PC-3 (cell line): ENCODE data around the gene CKAP4. TPM values are rescaled to one million over a fixed set of nuclear protein-coding genes. Genes with fewer than 3 reads are reported as not detected.

Source experiments
- ATAC-seq: fragments of 200-7000 bp; cut with Tn5 transposase; 2 replicates; pipeline ENCODE4 v1.9.1; 2020; ENCODE audit warnings: mild to moderate bottlenecking, moderate library complexity
- BruUV-seq: library from RNA; stranded (reverse); fragments of 400-500 nt; replicated peaks from 2 replicates; lab custom pipeline; 2021; lab: Mats Ljungman, UMichigan
- CTCF ChIA-PET: fragments of 300-600 bp; sonication (Branson Sonifier 250); formaldehyde crosslinking; loops from one replicate; lab custom pipeline; 2022; ENCODE audit warnings: antibody characterized with exemption; lab: Charles Lee
- POLR2A ChIA-PET: fragments of 300-600 bp; sonication (Branson Sonifier 250); formaldehyde crosslinking; loops from one replicate; lab custom pipeline; 2022; ENCODE audit warnings: antibody characterized with exemption; ENCODE audit not compliant: unreplicated experiment; lab: Charles Lee
- DNase-seq: peaks from one replicate; pipeline ENCODE4 v3.0.0-alpha.2; 2015
- H2AFZ ChIP-seq: fragments of 300-600 bp; sonication (generic); 2 replicates; pipeline ENCODE4 v1.6.0; 2016; ENCODE audit warnings: antibody characterized with exemption, low read length
- H3F3A ChIP-seq: fragments of 300-600 bp; sonication (generic); one replicate; pipeline ENCODE4 v1.6.0; 2017; ENCODE audit warnings: antibody characterized with exemption, low read length, control low read depth, mild to moderate bottlenecking; ENCODE audit not compliant: unreplicated experiment
- H3K27ac ChIP-seq: fragments of 300-600 bp; sonication (generic); 2 replicates; pipeline ENCODE4 v1.5.1; 2016; ENCODE audit warnings: mild to moderate bottlenecking, low read length
- H3K27me3 ChIP-seq: fragments of 300-600 bp; sonication (generic); 2 replicates; pipeline ENCODE4 v1.6.1; 2016; ENCODE audit warnings: low read length, mixed read lengths
- H3K36me3 ChIP-seq: fragments of 300-600 bp; sonication (generic); 2 replicates; pipeline ENCODE4 v1.6.1; 2016; ENCODE audit warnings: low read depth, mixed run types, low read length, mixed read lengths
- H3K4me1 ChIP-seq: fragments of 300-600 bp; sonication (generic); 2 replicates; pipeline ENCODE4 v1.5.1; 2016; ENCODE audit warnings: low read length; ENCODE audit not compliant: insufficient read depth
- H3K4me2 ChIP-seq: fragments of 300-600 bp; sonication (generic); 2 replicates; pipeline ENCODE4 v1.6.0; 2016; ENCODE audit warnings: low read length
- H3K4me3 ChIP-seq: fragments of 300-600 bp; sonication (generic); 2 replicates; pipeline ENCODE4 v1.5.1; 2016; ENCODE audit warnings: mild to moderate bottlenecking, low read length, mixed read lengths
- H3K79me2 ChIP-seq: fragments of 300-600 bp; sonication (generic); 2 replicates; pipeline ENCODE4 v1.6.1; 2017; ENCODE audit warnings: low read length, mixed read lengths
- H3K9ac ChIP-seq: fragments of 300-600 bp; sonication (generic); 2 replicates; pipeline ENCODE4 v1.6.0; 2016; ENCODE audit warnings: mild to moderate bottlenecking, low read length
- H3K9me2 ChIP-seq: fragments of 300-600 bp; sonication (generic); replicated peaks from 2 replicates; pipeline ENCODE4 v1.6.1; 2016; ENCODE audit warnings: mixed run types, low read length, mixed read lengths
- H3K9me3 ChIP-seq: fragments of 300-600 bp; sonication (generic); 2 replicates; pipeline ENCODE4 v1.6.1; 2016; ENCODE audit warnings: low read length, mixed read lengths
- H4K20me1 ChIP-seq: fragments of 300-600 bp; sonication (generic); 2 replicates; pipeline ENCODE4 v1.6.1; 2016; ENCODE audit warnings: low read length, mixed read lengths
- EZH2 ChIP-seq: fragments of 300-600 bp; sonication (generic); IDR thresholded peaks from one replicate; pipeline ENCODE4 v1.6.1; 2017; ENCODE audit warnings: antibody characterized with exemption, mild to moderate bottlenecking, low read length; ENCODE audit not compliant: unreplicated experiment
- EZH2phosphoT487 ChIP-seq: fragments of 300-600 bp; sonication (generic); IDR thresholded peaks from 2 replicates; pipeline ENCODE4 v1.6.1; 2018; ENCODE audit warnings: mild to moderate bottlenecking, antibody characterized with exemption, low read length, borderline replicate concordance
- intact Hi-C: fragments of 100-400 bp; cut with micrococcal nuclease; formaldehyde crosslinking; loops from 2 replicates; pipeline ENCODE4 v1.9.0; 2023
- total RNA-seq: library from RNA; depleted of rRNA; stranded (reverse); fragments of >200 nt; gene quantifications from 2 replicates; pipeline ENCODE4 v1.2.3, GENCODE V29; 2014
- TF ChIP-seq, protein P1 (sequence below): fragments of 300-600 bp; sonication (generic); conservative IDR thresholded peaks from 2 replicates; pipeline ENCODE4 v1.5.1; 2017; ENCODE audit warnings: antibody characterized with exemption, low read depth, mild to moderate bottlenecking, low read length

Gene CKAP4
- total RNA-seq, 1 experiment from 2014 or later: 76.3 TPM

DNA sequence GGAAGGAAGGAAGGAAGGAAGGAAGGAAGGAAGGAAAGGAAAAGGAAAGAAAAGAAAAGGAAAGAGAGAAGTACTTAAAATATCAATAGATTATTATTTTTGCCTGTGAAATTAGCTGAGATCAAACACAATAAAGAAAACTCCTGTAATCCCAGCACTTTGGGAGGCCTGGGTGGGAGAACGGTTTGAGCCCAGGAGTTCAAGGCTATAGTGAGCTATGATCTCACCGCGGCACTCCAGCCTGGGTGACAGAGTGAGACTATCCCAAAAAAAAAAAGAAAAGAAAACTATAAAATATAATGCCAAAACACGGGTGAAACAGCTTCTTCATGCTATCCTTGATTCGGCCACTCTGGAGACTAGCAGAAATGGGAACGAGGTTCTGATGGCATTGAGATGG, 26.2 kb upstream of the CKAP4 start:
- H3K27ac ChIP-seq: no peak overlapping the region
- TF ChIP-seq, protein P1, sequence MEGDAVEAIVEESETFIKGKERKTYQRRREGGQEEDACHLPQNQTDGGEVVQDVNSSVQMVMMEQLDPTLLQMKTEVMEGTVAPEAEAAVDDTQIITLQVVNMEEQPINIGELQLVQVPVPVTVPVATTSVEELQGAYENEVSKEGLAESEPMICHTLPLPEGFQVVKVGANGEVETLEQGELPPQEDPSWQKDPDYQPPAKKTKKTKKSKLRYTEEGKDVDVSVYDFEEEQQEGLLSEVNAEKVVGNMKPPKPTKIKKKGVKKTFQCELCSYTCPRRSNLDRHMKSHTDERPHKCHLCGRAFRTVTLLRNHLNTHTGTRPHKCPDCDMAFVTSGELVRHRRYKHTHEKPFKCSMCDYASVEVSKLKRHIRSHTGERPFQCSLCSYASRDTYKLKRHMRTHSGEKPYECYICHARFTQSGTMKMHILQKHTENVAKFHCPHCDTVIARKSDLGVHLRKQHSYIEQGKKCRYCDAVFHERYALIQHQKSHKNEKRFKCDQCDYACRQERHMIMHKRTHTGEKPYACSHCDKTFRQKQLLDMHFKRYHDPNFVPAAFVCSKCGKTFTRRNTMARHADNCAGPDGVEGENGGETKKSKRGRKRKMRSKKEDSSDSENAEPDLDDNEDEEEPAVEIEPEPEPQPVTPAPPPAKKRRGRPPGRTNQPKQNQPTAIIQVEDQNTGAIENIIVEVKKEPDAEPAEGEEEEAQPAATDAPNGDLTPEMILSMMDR: no peak
- TF ChIP-seq EZH2 (no peak), EZH2phosphoT487 (no peak)

DNA sequence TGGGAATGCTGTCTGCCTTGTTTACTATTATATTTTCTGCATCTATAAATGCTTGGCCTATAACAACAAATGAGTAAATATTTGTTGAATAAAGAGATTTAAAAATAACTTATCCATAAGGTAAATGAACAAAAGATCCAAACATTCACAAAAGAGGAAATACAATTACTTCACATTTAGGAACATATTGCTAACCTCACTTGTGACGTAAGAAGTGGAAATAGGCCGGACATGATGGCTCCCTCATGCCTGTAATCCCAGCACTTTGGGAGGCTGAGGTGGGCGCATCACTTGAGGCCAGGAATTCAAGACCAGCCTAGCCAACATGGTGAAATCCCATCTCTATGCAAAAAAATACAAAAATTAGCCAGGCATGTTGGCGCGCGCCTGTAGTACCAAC, 25.7 kb upstream of the CKAP4 start:
- Histone ChIP-seq H3F3A (no peaks in the 10 kb centered on the region), H3K9me2 (no peaks in the 10 kb centered on the region)
- POLR2A ChIA-PET: no interaction called here

More for the DNA sequence above, 26.2 kb upstream of the CKAP4 start:
- BruUV-seq: no TSS peak
- H3K27me3 ChIP-seq: no peaks in the 10 kb centered on the region
- no peak for DNase-seq
- no peak overlapping the region for H2AFZ ChIP-seq
- no peaks in the 10 kb centered on the region for H3K79me2 ChIP-seq
- no peaks in the 10 kb centered on the region for H3F3A ChIP-seq
- no peak overlapping the region for H3K4me3 ChIP-seq
- POLR2A ChIA-PET: no interaction called here
- no peak overlapping the region for H3K9ac ChIP-seq
- no peaks in the 10 kb centered on the region for H3K36me3 ChIP-seq
- no peaks in the 10 kb centered on the region for H3K4me1 ChIP-seq
- no peak for ATAC-seq
- no peaks in the 10 kb centered on the region for H4K20me1 ChIP-seq
- no peaks in the 10 kb centered on the region for H3K9me3 ChIP-seq
- H3K4me2 ChIP-seq: no peak overlapping the region
- intact Hi-C loops: no loop called here
- H3K9me2 ChIP-seq: no peaks in the 10 kb centered on the region
- CTCF ChIA-PET: no interaction called here

More for the DNA sequence above, 25.7 kb upstream of the CKAP4 start:
- H3K4me3 ChIP-seq: no peak overlapping the region
- CTCF ChIA-PET: no interaction called here
- no peak overlapping the region for H3K27ac ChIP-seq
- intact Hi-C loops: no loop called here
- no peak overlapping the region for H2AFZ ChIP-seq
- H3K79me2 ChIP-seq: no peaks in the 10 kb centered on the region
- no peaks in the 10 kb centered on the region for H3K36me3 ChIP-seq
- H3K27me3 ChIP-seq: no peaks in the 10 kb centered on the region
- ATAC-seq (no peak), DNase-seq (no peak)
- no peak overlapping the region for H3K4me2 ChIP-seq
- no peaks in the 10 kb centered on the region for H3K9me3 ChIP-seq
- H3K4me1 ChIP-seq: no peaks in the 10 kb centered on the region
- TF ChIP-seq EZH2phosphoT487 (no peak), EZH2 (no peak)
- TF ChIP-seq, protein P1: no peak
- no peak overlapping the region for H3K9ac ChIP-seq
- no peaks in the 10 kb centered on the region for H4K20me1 ChIP-seq
- no TSS peak for BruUV-seq
